ENCODE results near the gene KDM6A. TPM values are rescaled to one million over a fixed set of nuclear protein-coding genes. Genes with fewer than 3 reads are reported as not detected.

The KDM6A gene
- total RNA-seq, 1 experiment from 2014 or later, result 42.8 TPM

- no peak overlapping the region for H3K27ac ChIP-seq (ENCODE audit: insufficient read length, low read depth, low read length)
- no peak overlapping the region for H3K4ac ChIP-seq (ENCODE audit: low read depth, low read length)
- no peak overlapping the region for H2BK12ac ChIP-seq (ENCODE audit: insufficient read length, low read depth, low read length)
- no peaks in the 10 kb centered on the region for H3K23me2 ChIP-seq (ENCODE audit: insufficient read length, low read depth, low read length, poor library complexity, severe bottlenecking)
- Mint-ChIP-seq H3K4me3 (no peak overlapping the region), H3K36me3 (ENCODE audit: insufficient read depth in 1 of 3, low read depth in 3 of 3) (peaks cover 4 to 18% (median 18%) of the 10 kb centered on the region in 3 experiments; a peak in 6 of 7 replicates), H3K27ac (peak overlapping the region in 2 of 3 experiments; percentile 30 to 78; a peak in 4 of 7 replicates), H3K4me1 (peaks cover 11 to 12% of the 10 kb centered on the region in 2 experiments), H3K27me3 (ENCODE audit: low read depth) (no peaks in the 10 kb centered on the region), H3K9me3 (peaks cover 56 to 70% of the 10 kb centered on the region in 2 experiments)
- no peak overlapping the region for H4K8ac ChIP-seq (replicated peaks; ENCODE audit: insufficient read length, low read depth, low read length)
- H3K9me3 ChIP-seq (ENCODE audit: control insufficient read depth, low read depth, low read length), result no peaks in the 10 kb centered on the region
- no peak overlapping the region for H2AFZ ChIP-seq (ENCODE audit: low read length)
- H4K20me1 ChIP-seq (ENCODE audit: control insufficient read depth, insufficient read depth, insufficient read length), result no peaks in the 10 kb centered on the region
- no peak overlapping the region for H2BK20ac ChIP-seq (ENCODE audit: low read depth, low read length, poor library complexity, severe bottlenecking)
- whole genome bisulfite sequencing (ENCODE audit: extremely low coverage, insufficient read length, low lambda C conversion rate), result no CpG with 5 or more reads among the region's 6 CpGs
- no peaks in the 10 kb centered on the region for H3K79me1 ChIP-seq (ENCODE audit: insufficient read depth, low read depth, low read length, poor library complexity, severe bottlenecking)
- H4K5ac ChIP-seq (ENCODE audit: insufficient read length, low read depth, low read length), result no peak overlapping the region
- no peak overlapping the region for H3K56ac ChIP-seq (ENCODE audit: insufficient read length, low read depth, low read length)
- DNase-seq, result no peak
- H3K4me2 ChIP-seq (ENCODE audit: insufficient read depth, insufficient read length, low read length), result no peak overlapping the region
- H3K79me2 ChIP-seq (ENCODE audit: insufficient read depth, low read length), result no peaks in the 10 kb centered on the region; the same call in 1 of the 2 replicates
- H3K4me1 ChIP-seq (ENCODE audit: insufficient read depth, low read length), result no peaks in the 10 kb centered on the region; the same call in 1 of the 2 replicates
- no peak overlapping the region for H2BK120ac ChIP-seq (ENCODE audit: low read depth, low read length, poor library complexity, severe bottlenecking)
- no peak overlapping the region for H2BK15ac ChIP-seq (ENCODE audit: low read depth, low read length)
- H3K23ac ChIP-seq (ENCODE audit: insufficient read length, low read depth, low read length), result no peak overlapping the region
- H3K27me3 ChIP-seq (ENCODE audit: insufficient read depth, low read length), result no peaks in the 10 kb centered on the region
- no peak overlapping the region for H3T11ph ChIP-seq (ENCODE audit: low read length)
- H3K14ac ChIP-seq (ENCODE audit: insufficient read depth, low read length), result no peak overlapping the region
- H2AK5ac ChIP-seq (ENCODE audit: insufficient read length, low read length), result no peak overlapping the region
- TF ChIP-seq CTCF (conservative IDR thresholded peaks at IDR 0.05), result no peak
- H4K91ac ChIP-seq (ENCODE audit: insufficient read length, low read depth, low read length), result no peak overlapping the region
- H2BK5ac ChIP-seq (ENCODE audit: insufficient read length, low read length), result no peak overlapping the region
- no peak overlapping the region for H3K18ac ChIP-seq (ENCODE audit: insufficient read length, low read depth, low read length)
- H3K9ac ChIP-seq (ENCODE audit: extremely low read depth, insufficient read length, low read length), result no peak overlapping the region
Observed at GRCh38 chrX:44891642-44892041, 18.7 kb downstream of the KDM6A start.
